OCI-LY3 (cell line): Measurements from ENCODE around the gene CYP2D6.
"Not testable (repeated sequence)": the region's sequence is repeated elsewhere in the genome, so short reads cannot be mapped to it uniquely, and the experiment has no call there.

Experiments
- CTCF ChIP-seq: fragments of 200-600, 300-600 bp; sonication (generic); IDR thresholded peaks from 2 replicates; pipeline ENCODE4 v1.5.1; 2014; ENCODE audit warnings: antibody characterized with exemption, low read length, low read depth
- EZH2phosphoT487 ChIP-seq: fragments of 200-600 bp; shearing (Covaris generic); IDR thresholded peaks from 2 replicates; pipeline ENCODE4 v1.6.1; 2018; ENCODE audit warnings: antibody characterized with exemption, mixed run types, low read depth

GRCh38 chr22:42135688-42136087 lies 5.1 kb upstream of the CYP2D6 start:
- TF ChIP-seq CTCF, EZH2phosphoT487: not testable (repeated sequence)
